ENCODE measurements around the gene PRR19. TPM values are rescaled to one million over a fixed set of nuclear protein-coding genes. Genes with fewer than 3 reads are reported as not detected.

The PRR19 gene
- total RNA-seq, 1 donor from 2014 or later = 0.45 TPM

- no peak for ATAC-seq
- peak; percentile 71 for DNase-seq (ENCODE audit: low spot score)
- intact Hi-C loops (cut with DNase I) = no loop called here
Measured at GRCh38 chr19:42269478-42270345, 32.2 kb upstream of the PRR19 start.

GRCh38 chr19:42270346-42271044 lies 31.4 kb upstream of the PRR19 start:
- ATAC-seq = no peak
- intact Hi-C loops (cut with DNase I) = no loop called here

GRCh38 chr19:42271045-42271419 lies 30.9 kb upstream of the PRR19 start:
- intact Hi-C loops (cut with DNase I) = no loop called here
- DNase-seq (ENCODE audit: low spot score) (no peak), ATAC-seq (no peak)

More at GRCh38 chr19:42270346-42271044, 31.4 kb upstream of the PRR19 start:
- DNase-seq (ENCODE audit: low spot score) = peak; percentile 78

GRCh38 chr19:42271861-42272534 lies 29.9 kb upstream of the PRR19 start:
- intact Hi-C loops (cut with DNase I) = no loop called here
- DNase-seq (ENCODE audit: low spot score) = peak; percentile 63
- no peak for ATAC-seq

GRCh38 chr19:42272535-42272897 lies 29.4 kb upstream of the PRR19 start:
- ATAC-seq = no peak
- intact Hi-C loops (cut with DNase I) = no loop called here
- DNase-seq (ENCODE audit: low spot score) = peak; percentile 57

- intact Hi-C loops (cut with DNase I) = no loop called here
Measured at GRCh38 chr19:42272989-42273406, 28.9 kb upstream of the PRR19 start.

GRCh38 chr19:42273407-42274064 lies 28.4 kb upstream of the PRR19 start:
- DNase-seq (ENCODE audit: low spot score) (peak; percentile 58), ATAC-seq (no peak)
- intact Hi-C loops (cut with DNase I) = no loop called here

More at GRCh38 chr19:42272989-42273406, 28.9 kb upstream of the PRR19 start:
- DNase-seq (ENCODE audit: low spot score) (no peak), ATAC-seq (no peak)

- DNase-seq (ENCODE audit: low spot score) = peak; percentile 60
- intact Hi-C loops (cut with DNase I) = no loop called here
- ATAC-seq = no peak
Measured at GRCh38 chr19:42274065-42274682, 27.8 kb upstream of the PRR19 start.

GRCh38 chr19:42275103-42275502 lies 26.8 kb upstream of the PRR19 start:
- intact Hi-C loops (cut with DNase I) = no loop called here
- DNase-seq (ENCODE audit: low spot score) (no peak), ATAC-seq (no peak)

- ATAC-seq = no peak
- DNase-seq (ENCODE audit: low spot score) = no peak
- intact Hi-C loops (cut with DNase I) = no loop called here
Measured at GRCh38 chr19:42275517-42275916, 26.4 kb upstream of the PRR19 start.

- intact Hi-C loops (cut with DNase I) = no loop called here
- no peak for ATAC-seq
- no peak for DNase-seq (ENCODE audit: low spot score)
Measured at GRCh38 chr19:42276284-42276683, 25.6 kb upstream of the PRR19 start.

GRCh38 chr19:42276821-42277220 lies 25.1 kb upstream of the PRR19 start:
- intact Hi-C loops (cut with DNase I) = no loop called here
- no peak for DNase-seq (ENCODE audit: low spot score)
- no peak for ATAC-seq

GRCh38 chr19:42277821-42278451 lies 24.0 kb upstream of the PRR19 start:
- ATAC-seq (no peak), DNase-seq (ENCODE audit: low spot score) (peak; percentile 63)
- intact Hi-C loops (cut with DNase I) = no loop called here

- ATAC-seq (no peak), DNase-seq (ENCODE audit: low spot score) (peak; percentile 60)
- intact Hi-C loops (cut with DNase I) = no loop called here
Measured at GRCh38 chr19:42278452-42279154, 23.3 kb upstream of the PRR19 start.

GRCh38 chr19:42279155-42279901 lies 22.6 kb upstream of the PRR19 start:
- intact Hi-C loops (cut with DNase I) = no loop called here
- DNase-seq (ENCODE audit: low spot score) = peak; percentile 61
- ATAC-seq = no peak

GRCh38 chr19:42279902-42280814 lies 21.8 kb upstream of the PRR19 start:
- peak; percentile 97 for DNase-seq (ENCODE audit: low spot score)
- peak; percentile 71 for ATAC-seq
- intact Hi-C loops (cut with DNase I) = no loop called here

Measured in sciatic nerve (tissue), 2 donors.